NCI-H1436 (cell line): ENCODE results near the gene GBF1.

Experiments
- DNase-seq: peaks from one replicate; lab custom pipeline; 2025; lab: John Stamatoyannopoulos, UW

GBF1 gene

DNA sequence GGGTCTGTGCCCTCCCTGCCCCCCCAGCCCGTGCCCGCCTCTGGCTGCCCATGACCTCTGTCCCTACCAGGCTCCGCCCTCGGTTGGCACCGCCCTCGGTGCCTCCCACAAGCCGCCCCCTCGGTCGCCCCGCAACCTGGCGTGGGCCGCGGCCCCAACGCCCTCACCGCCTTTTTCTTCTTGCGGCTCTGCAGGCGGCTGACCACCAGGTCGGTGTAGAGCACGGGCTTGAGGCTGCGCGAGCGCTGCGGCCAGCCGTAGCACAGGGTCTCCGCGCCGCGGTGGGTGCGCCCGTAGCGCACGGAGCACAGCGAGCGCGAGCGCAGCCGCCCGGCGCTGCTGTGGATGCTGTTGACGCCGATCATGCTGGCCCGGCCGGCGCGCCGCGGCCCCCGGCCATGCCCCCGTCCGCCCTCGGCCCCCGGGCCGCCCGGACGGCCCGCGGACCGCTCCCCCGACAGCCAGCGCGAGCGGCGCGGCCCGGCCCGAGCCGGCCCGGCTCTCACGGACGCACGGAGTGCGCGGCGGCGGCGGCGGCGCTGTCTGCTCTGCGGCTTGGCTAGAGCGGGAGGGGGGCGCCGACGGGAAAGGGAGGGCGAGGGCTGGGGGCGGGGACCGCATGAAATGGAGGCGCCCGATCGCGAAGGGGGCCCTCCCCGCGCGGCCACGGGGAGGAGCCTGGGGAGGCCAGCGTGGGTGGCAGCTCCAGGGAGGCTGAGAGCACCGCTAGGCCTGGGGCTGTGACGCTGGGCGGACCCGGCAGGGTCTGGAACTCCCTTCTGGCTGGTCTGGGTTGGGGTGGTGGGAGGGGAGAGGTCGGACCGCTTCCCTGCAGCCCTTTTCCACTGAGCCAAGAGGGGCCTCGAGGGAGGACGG, 163.6 kb downstream of the GBF1 start:
- DNase-seq, result no peak

DNA sequence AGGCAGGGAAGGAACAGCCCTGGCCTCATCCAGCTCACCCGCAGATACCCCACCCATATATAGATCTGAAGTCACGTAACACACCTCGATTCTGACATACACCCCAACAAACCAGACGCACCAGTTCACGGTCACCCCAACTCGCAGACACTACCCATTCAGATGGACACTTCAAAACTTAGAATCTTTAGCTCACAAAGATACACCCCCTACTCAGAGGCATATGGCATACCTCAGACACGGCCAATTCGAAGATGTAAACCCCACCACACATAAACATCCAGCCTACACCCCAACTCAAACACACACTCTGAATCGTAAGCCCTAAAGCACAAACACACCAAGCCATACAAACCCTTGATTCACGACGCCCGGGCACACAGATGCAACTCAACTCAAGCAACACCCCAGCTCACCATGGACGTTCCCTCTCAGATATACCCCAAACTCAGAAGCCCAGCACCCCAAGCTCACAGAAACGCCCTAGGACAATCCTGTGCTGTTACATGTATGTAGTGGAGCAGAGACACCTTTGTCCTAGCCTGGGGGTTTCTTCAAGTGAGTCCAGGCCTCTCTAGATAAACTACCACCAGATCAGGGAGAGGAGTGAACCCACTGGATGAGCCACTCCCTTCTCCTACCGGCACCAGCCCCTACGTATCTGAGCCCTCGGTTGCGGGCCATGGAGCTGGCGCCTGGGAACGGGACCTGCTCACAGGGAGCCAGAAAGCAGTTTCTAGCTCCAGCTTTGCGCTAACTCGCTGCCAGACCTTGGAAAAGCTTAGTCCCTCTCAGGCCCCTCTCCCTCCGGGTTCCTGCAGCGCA, 164.5 kb downstream of the GBF1 start:
- DNase-seq, result no peak

DNA sequence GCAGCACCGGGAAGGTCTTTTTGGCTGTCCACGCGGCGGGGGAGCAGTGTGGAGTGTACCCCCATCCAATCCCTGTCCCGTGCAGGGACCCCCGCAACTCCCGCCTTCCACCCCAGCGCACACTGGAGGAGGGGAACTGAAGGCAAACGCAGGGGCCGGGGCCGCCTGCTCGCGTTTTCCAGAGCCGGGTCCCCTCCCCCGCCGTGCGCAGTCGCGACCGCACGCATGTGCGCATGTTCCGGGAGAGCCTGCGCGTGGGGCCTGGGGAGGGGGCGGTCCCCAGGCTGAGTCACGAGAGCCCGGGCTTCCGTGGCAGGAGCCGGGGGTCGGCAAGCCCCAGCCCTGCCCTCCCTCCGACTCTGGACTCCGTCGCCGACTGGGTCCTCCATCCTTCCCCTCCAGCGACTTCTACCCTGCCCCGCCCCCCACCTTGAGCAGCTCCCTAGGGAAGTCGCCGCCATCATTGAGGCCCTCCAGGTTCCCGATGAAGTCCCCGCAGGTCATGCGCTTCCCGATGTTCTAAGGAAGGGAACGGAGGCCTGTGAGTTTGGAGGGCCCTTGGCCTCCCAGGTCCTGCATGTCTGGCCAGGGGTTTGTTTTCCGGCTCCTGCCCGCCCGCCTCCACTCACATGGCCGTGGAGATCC, 165.2 kb downstream of the GBF1 start:
- no peak for DNase-seq

DNA sequence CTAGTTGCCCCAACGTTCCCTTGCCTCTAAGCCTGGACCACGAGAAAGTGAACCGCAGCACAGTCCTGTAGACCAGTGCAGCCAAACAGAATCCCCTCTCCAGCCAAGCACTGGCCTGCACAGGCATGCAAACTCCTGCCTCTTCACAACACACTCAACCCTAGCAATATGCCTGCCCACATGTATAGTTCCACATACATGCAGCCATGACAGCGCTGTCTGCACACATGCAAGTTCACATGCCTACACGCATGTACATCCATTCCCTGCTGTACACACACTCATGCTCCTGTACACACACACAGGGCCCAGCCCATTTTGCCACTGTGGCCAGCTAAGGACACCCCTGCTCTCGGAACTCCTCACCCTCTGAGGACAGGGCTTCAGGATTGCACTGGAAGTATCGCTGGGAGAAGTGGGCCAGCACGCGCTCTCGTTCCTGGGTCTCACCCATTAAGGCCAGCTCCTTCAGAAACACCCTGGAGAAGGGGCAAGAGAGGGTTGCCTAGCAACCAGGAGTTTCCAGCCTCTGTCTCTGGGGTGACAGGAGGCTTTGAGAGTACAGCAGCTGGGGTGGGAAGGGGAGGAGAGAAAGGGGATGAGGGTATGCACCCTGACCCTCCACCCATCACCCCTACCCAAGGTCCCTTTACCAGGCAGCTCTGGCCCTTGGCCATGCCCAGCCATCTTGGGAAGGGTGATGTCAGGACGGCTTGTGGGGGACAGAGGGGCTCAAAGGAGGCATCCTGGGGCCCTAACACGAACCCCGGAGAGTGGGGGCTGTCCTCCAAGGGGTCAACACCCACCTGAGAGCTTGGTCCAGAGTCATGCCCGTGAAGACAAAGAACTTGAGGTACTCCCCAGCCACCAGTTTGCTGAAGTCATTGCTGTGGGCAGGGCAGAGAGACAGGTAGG, 166.3 kb downstream of the GBF1 start:
- DNase-seq, result no peak

DNA sequence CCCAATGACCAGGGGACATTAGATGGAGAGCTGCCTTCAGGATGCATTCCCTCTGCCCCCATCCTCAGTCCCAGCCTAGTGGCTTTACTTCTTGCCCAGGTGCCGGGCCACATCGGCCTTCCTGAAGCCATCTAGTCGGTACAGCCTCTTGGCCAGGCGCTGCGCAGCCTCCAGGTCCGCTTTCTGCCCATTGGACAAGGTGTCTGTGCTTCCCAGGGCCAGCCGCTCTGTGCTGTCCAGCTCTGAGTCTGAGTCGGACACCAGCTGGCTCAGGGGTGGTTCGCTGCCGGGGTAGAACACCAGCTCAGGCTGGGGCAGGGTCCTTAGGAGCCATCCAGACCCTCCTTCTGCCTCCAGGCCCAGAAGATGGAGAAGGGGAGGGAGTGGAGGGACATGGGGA, 167.0 kb downstream of the GBF1 start:
- no peak for DNase-seq

DNA sequence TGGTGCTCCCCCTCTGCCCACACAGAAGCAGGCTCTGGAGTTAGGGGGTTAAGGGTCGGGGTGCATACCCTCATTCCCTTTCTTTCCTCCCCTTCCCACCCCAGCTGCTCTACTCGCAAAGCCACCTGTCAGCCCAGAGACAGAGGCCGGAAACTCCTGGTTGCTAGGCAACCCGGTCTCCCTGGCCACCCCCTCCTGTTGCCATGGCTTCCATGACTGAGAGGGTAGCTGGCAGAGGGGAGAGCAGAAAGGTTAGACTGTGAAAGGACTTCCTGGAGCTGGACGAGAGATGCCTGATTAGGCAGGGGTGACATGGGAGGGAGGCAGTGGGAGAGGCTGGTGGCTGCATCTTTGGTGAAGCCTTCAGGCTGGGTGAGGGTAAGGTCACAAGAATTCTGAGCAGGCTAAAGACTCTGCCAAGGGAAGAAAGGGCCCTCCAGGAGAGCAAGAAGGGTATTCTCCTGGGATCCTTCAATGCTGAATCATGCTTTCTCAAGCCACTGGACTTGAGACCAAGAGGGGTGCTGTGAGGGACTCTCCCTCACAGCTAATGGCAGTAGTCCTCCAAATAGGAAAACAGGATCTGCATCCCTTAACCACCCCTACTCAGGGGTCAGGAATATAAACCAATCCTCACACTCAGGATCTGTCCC, 167.8 kb downstream of the GBF1 start:
- peak; percentile 85 for DNase-seq

DNA sequence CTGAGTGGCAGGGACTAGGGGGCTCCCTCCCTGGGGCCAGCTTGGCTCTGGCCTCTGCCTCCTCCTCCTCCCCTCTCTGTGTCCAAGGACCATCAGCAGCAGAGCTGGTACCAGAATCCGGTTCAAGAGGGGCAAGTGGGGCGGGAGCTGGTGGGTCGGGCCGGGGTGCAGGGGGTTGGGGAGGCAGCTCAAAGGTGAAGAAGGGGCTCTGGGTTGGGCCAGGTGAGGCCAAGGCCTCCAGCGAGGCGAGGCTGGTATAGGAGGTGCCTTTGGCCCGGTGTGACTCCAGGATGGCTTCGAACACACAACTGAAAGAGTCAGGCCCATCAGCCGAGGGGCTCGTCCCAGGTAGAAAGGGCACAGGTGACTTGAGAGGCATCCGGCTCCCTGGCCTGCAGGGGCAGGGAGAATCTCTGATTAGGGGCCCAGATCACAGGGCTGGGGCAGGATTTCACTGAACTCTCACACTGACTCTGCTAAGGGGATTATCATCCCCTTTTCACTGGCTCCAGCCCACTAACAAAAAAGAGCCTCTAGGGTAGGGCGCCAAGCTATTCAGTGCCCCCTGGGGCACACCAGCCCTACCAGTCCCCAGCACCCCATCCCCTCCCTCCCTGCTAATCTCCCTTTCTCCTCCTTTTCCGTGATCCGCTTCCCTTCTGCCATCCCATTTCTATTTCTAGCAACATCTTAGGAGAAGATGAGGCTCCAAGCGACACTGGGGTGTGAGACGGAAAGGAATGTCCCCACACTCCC, 168.7 kb downstream of the GBF1 start:
- DNase-seq, result no peak

DNA sequence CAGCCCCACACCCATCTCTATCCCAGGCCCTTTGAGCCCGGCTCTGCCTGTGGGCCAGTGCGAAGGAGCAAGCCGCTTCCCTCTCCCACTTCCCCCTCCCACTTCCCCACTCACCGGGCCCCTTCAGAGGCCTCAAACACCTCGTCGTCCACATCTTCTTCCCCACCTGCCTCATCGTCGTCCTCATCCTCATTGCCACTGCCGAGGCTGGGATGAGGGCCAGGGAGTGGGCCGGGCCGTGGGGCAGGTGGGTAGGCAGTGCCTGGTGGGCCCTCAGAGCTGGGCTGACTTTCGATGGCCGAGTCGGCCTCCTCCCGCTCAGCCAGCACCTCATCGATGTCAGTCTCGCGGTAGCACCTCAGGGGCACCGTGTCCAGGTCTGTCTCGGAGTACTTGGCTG, 169.4 kb downstream of the GBF1 start:
- DNase-seq, result no peak

DNA sequence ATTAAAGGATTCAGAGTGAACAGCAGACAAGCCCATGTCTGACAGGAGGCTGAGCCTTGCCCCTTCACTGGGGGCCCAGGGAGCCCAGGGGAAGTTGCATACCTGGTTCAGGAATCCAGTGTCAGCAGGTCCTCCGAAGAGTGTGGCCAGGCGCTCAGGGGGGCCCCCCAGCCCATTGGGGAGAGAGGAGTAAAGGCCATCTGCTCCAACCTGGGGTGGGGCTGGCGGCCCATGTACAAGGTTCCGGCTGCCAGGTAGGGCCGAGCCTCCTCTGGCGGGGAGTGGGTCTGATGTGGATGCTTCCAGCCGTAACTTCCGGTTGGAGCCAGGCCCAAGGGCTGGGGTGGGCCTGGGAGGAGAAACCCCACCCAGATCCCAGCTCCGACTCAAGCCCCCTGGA, 171.0 kb downstream of the GBF1 start:
- no peak for DNase-seq

DNA sequence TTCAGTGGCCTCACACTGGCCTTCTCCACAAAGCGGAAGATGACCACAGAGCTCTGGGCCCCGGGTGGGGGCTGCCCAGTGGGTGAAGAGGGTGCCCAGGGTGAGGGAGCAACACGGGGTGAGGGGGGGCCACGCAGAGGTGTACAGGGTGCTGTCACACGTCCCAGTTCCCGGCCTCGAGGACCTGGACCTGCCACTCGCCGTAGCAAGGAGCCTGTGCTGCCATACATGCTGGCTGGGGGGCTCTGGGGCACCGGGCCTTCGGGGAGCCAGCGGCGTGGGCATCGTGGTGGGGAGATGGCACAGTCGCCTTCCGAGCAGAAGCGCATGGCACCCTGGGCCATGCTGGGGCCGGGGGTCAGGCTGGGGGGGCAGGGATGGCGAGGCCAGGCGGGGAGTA, 171.4 kb downstream of the GBF1 start:
- no peak for DNase-seq

DNA sequence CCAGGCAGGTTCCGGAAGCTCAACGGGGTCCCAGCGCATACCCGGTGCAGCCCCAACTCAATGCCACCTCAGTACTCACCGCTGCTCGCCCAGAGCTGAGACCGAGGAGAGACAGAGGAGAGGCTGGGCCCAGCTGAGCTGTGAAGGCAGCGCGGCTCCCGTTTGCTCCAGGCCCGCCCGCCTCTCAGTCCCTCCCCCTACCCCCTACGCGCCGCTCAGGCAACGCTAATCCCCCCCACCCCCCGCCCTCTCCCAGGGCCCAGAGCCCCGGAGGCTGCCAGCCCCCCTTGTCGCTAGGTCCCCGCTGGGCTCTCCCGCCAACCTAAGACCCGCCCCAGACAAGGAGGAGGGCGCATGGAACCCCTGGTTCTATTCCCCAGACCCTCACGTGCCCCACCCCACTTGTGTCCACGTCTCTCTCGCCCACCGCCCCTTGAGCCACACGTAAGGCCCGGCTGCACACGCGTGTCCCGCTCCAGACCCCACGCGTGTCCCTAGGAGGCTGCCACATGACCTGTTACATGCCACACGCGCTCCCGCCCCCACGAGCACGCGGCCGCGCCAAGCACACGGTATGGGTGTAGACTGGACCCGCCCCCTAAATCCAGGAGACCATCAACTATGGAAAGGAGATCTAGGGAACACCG, 173.4 kb downstream of the GBF1 start, which contains the start of gene PSD:
PSD (minus strand) TSS at position 164 of the 647 bp plus-strand sequence. CDS start 1,747 bp downstream, outside the sequence.
- peak; percentile 87 for DNase-seq

DNA sequence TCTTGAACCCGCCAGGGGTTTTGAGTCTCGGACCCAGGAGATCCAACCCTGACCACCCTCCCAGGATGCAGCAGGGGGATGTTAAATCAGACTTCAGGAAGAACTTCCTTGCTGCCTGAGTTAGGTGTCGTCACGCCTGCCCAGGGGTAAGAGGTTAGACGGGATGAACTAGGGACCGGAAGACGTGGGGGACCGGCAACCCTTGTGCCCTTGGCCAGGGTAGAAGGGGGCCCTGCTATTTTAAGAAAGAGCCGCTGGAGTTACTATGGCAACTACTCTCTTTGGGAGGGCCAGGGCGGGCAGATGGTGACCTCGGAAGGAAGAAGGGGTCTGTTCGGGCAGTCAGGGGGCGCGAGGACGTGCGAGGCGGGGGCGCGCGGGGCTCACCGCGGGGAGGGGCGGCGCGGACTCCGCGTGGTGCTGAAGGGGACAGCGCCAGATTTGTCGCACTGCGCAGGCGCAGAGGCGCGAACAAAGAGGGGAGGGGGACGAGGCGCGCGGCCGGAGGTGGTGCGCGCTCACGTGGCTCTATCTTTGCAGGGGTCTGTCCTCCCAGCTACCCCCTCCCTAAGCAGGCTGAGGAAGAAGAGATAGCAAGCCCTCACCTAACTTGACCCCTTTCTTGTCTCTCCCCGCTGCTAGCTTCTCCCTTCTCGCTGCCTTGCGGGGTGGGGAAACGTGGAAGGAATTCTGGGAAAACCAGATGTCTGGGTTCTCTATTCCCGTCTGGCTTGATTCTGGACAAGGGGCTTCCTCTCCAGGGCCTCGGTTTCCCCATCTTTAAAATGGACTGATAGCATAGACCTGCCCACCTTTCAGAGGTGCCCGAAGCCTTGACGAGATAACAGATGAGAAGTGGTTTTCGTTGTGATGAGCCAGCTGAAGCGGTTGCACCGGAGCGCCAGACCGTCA, 174.2 kb downstream of the GBF1 start:
- peak; percentile 84 for DNase-seq

DNA sequence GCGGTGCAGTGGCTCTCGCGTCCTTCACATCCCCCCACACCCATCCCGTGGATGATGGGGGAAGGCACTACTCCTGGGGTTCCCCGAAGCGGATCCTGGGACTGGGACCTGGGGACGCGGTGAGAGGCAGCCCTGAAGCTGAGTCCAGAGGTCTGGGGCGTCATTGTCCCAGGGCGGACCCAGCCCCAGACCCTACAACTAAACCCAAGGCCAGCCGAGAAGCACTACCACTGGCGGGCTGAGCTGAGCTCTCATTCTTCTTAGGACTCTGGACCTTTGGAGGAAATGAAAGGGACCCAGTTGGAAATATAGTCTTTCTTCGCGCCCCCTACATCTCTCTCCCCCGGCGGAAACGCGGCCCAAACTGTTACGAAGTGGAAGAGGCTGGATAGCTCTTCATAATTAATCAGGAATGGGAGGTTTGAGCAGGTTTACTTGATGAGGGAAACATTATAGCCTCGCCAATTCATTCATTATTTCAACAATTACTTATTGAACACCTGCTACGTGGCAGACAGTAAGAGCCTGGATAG, 174.9 kb downstream of the GBF1 start:
- no peak for DNase-seq

DNA sequence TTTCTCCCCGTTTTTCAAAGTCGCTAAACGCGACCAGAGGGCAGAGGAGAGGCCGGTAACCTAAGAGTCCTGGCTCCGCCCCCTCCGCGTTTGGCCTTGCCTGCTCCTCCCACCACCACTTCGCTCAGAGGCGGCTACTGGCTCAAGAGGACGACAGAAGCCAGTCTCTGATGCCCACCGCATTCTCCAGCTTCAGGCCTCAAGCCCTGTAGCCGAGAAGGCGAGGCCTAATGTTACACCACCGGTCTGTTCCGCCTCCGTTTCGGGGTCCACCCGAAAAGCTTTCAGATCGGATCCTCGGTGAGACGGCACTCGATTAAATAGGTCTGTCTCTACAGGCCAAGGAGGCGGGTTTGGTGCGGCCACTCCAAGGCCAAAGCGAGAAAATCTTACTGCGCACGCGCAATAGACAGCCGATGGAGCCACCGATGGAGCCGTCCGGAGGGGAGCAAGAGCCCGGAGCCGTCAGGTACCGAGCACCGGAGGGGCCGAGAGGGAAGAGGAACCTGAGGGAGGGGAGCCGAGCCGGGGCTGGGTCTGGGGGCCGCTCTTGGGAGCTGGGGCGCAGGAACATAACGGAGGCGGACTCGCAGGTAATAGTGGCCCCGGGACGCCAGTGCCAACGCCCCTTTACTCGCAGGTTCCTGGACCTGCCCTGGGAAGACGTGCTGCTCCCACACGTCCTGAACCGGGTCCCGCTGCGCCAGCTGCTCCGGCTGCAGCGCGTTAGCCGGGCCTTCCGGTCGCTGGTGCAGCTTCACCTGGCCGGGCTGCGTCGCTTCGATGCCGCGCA, 175.6 kb downstream of the GBF1 start, which contains the start of gene FBXL15:
FBXL15 (plus strand) TSS at position 123 of the 793 bp plus-strand sequence; CDS start at position 417, 294 bp downstream.
- peak; percentile 93 for DNase-seq

DNA sequence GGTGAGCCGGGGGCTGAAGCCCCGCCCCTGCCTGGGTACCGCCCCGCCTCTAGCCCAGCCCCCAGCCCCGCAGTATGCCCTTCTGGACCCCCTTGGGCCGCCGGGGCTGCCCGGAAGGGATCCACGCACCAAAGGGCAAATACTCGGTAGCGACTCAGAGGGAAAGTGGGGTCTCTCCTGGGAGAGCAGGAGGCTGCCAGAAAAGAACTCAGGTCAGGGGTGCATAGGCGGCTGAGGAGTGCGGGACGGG, 176.1 kb downstream of the GBF1 start:
- DNase-seq, result no peak

DNA sequence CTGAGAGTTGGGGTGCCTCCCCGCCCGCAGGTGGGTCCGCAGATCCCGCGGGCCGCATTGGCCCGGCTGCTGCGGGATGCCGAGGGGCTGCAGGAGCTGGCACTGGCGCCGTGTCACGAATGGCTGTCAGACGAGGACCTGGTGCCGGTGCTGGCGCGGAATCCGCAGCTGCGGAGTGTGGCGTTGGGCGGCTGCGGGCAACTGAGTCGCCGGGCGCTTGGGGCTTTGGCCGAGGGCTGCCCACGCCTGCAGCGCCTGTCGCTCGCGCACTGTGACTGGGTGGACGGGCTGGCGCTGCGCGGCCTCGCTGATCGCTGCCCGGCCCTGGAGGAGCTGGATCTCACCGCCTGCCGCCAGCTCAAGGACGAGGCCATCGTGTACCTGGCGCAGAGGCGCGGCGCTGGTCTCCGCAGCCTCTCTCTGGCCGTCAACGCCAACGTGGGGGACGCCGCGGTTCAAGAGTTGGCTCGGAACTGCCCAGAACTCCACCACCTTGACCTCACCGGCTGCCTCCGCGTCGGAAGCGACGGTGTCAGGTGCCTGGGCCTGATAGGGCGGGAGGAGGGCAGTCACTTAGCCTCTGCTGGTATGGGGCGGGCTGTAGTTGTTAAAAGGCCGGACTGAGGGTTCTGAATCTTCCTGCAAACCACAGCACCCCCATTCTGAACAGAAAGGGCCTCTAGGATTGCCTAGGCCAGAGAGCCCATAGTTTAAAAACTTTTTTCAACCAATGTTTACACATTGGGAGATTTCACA, 176.6 kb downstream of the GBF1 start:
- no peak for DNase-seq
